Kidney (tissue), 14 donors: Measurements from ENCODE around the gene LRFN4. TPM values are rescaled to one million over a fixed set of nuclear protein-coding genes. Genes with fewer than 3 reads are reported as not detected.

Source experiments
- DNase-seq, 5 donors: peaks; one replicate each; pipeline ENCODE4 v3.0.0-alpha.2; 2013 to 2020
- FAIRE-seq: peaks from 2 replicates; lab custom pipeline; 2012; peaks lifted over from hg19 to GRCh38; lab: Jason Lieb, UNC
- H3K27ac ChIP-seq, 2 donors: one replicate each; pipeline ENCODE4 v1.7.0; 2013; ENCODE audit warnings: low read depth in 2 of 2, low read length in 2 of 2, inconsistent platforms in 1 of 2
- H3K27me3 ChIP-seq: one replicate; pipeline ENCODE4 v1.7.1; 2013; ENCODE audit warnings: low read length, inconsistent platforms; ENCODE audit not compliant: control insufficient read depth, insufficient read depth
- H3K36me3 ChIP-seq, 3 donors: one replicate each; pipeline versions ENCODE4 v1.7.0 to v1.7.1; 2013; ENCODE audit warnings: low read length in 3 of 3, control low read depth in 1 of 3, inconsistent platforms in 1 of 3; ENCODE audit not compliant: insufficient read depth in 3 of 3, control insufficient read depth in 2 of 3
- H3K4me1 ChIP-seq, 3 donors: one replicate each; pipeline versions ENCODE4 v1.7.0 to v1.7.1; 2013; ENCODE audit warnings: low read length in 3 of 3, inconsistent platforms in 1 of 3, low read depth in 1 of 3; ENCODE audit not compliant: control insufficient read depth in 2 of 3, insufficient read depth in 2 of 3
- H3K4me3 ChIP-seq, 3 donors: one replicate each; pipeline versions ENCODE4 v1.7.0 to v1.8.1; 2013; ENCODE audit warnings: low read length in 3 of 3, control low read depth in 1 of 3, inconsistent platforms in 1 of 3
- H3K9ac ChIP-seq, 3 donors: one replicate each; pipeline versions ENCODE4 v1.7.0 to v1.7.1; 2013; ENCODE audit warnings: low read length in 3 of 3, control low read depth in 1 of 3, inconsistent platforms in 1 of 3
- H3K9me3 ChIP-seq, 3 donors: one replicate each; pipeline versions ENCODE4 v1.7.0 to v1.7.1; 2013; ENCODE audit warnings: low read length in 3 of 3, control low read depth in 1 of 3, inconsistent platforms in 1 of 3; ENCODE audit not compliant: control insufficient read depth in 2 of 3, insufficient read depth in 1 of 3
- CTCF ChIP-seq: IDR thresholded peaks from 3 replicates; pipeline ENCODE4 v1.5.1; 2012; ENCODE audit warnings: mild to moderate bottlenecking, moderate library complexity, borderline replicate concordance; ENCODE audit not compliant: insufficient read depth; ENCODE audit errors: extremely low read depth
- intact Hi-C: fragments of 100-400 bp; cut with DNase I; formaldehyde crosslinking; loops from one replicate; pipeline ENCODE4 v1.11.1; 2022
- polyA plus RNA-seq: library from polyadenylated mRNA; stranded (reverse); fragments of 350-450 nt; fragmentation: Illumina TruSeq; extraction: RNeasy Lipid Tissue Mini Kit (QIAGEN cat#74804); gene quantifications from one replicate; pipeline ENCODE4 v1.2.3, GENCODE V29; 2014; ENCODE audit warnings: low read depth, low replicate concordance; ENCODE audit not compliant: insufficient read depth
- total RNA-seq: library from RNA; stranded (reverse); fragmentation: NEBNext Ultra II Directional; extraction: Animal tissue kit (Norgen Biotek cat#: 25700); gene quantifications from one replicate; pipeline ENCODE4 v1.2.1, GENCODE V29; 2021
- donor health status: control.
- donor health status: control.
- donor health status: control.
- donor health status: control.
- donor health status: control.
- donor health status: DM: yes; HTN: yes; CAD: no.
- donor health status: Normal renal cell carcinoma (clear cell type).

LRFN4 gene
- total and polyA plus RNA-seq, 2 donors from 2014 or later: 6.8 to 22.3 TPM

- intact Hi-C loops: no loop called here
- no peak overlapping the region for H3K27ac ChIP-seq
- no peaks in the 10 kb centered on the region for H3K27me3 ChIP-seq
- TF ChIP-seq CTCF: no peak
- peaks cover 0 to 18% (median 0%) of the 10 kb centered on the region in 3 donors for H3K36me3 ChIP-seq
- no peaks in the 10 kb centered on the region for H3K9me3 ChIP-seq
- no peak for FAIRE-seq
- no peak overlapping the region for H3K4me3 ChIP-seq
- no peak for DNase-seq
- no peaks in the 10 kb centered on the region for H3K4me1 ChIP-seq
- H3K9ac ChIP-seq: no peak overlapping the region
Measured at GRCh38 chr11:66867425-66868040, 10.7 kb downstream of the LRFN4 start.

- H3K36me3 ChIP-seq: peaks cover 0 to 18% (median 0%) of the 10 kb centered on the region in 3 donors
- no peak overlapping the region for H3K27ac ChIP-seq
- DNase-seq (no peak), FAIRE-seq (no peak)
- H3K4me1 ChIP-seq: no peaks in the 10 kb centered on the region
- intact Hi-C loops: no loop called here
- no peak overlapping the region for H3K4me3 ChIP-seq
- H3K9ac ChIP-seq: no peak overlapping the region
- no peak for TF ChIP-seq CTCF
- H3K27me3 ChIP-seq: no peaks in the 10 kb centered on the region
- no peaks in the 10 kb centered on the region for H3K9me3 ChIP-seq
Measured at GRCh38 chr11:66868082-66868725, 11.3 kb downstream of the LRFN4 start.

- FAIRE-seq (no peak), DNase-seq (peak in 4 of 5 donors; percentile 62 to 81 (median 74))
- Histone ChIP-seq H3K9ac (no peak overlapping the region), H3K36me3 (peaks cover 0 to 18% (median 0%) of the 10 kb centered on the region in 3 donors), H3K4me3 (no peak overlapping the region), H3K9me3 (no peaks in the 10 kb centered on the region), H3K27ac (no peak overlapping the region), H3K27me3 (no peaks in the 10 kb centered on the region), H3K4me1 (no peaks in the 10 kb centered on the region)
- no peak for TF ChIP-seq CTCF
- intact Hi-C loops: no loop called here
Measured at GRCh38 chr11:66868726-66869566, 12.1 kb downstream of the LRFN4 start.
